ENCODE measurements around the gene MAPRE3. TPM values are rescaled to one million over a fixed set of nuclear protein-coding genes. Genes with fewer than 3 reads are reported as not detected.

The MAPRE3 gene
- total RNA-seq, 1 experiment from 2014 or later = 11.6 TPM

GRCh38 chr2:27059141-27059820 lies 88.8 kb downstream of the MAPRE3 start:
- no TSS peak for BruUV-seq (replicated peaks)
- Histone ChIP-seq H3K27me3 (ENCODE audit: control insufficient read depth, insufficient read depth, low read length) (no peaks in the 10 kb centered on the region), H3K36me3 (ENCODE audit: control insufficient read depth, insufficient read depth, low read length) (peaks cover 6% of the 10 kb centered on the region), H3K27ac (ENCODE audit: low read length) (no peak overlapping the region), H3K4me1 (ENCODE audit: control insufficient read depth, insufficient read depth, low read length) (no peaks in the 10 kb centered on the region), H3K4me3 (ENCODE audit: low read depth in 2 of 2, low read length in 2 of 2) (no peak overlapping the region), H3K9me3 (ENCODE audit: control insufficient read depth, insufficient read depth, low read depth, low read length) (no peaks in the 10 kb centered on the region)
- CTCF ChIA-PET = interaction anchor here (0.5 kb wide), 1 partner anchor 221 kb away, joined by 3 read pairs; no protein-coding TSS in a partner anchor
- POLR2A ChIA-PET = no interaction called here
- DNase-seq (ENCODE audit: low read depth, low spot score) = no peak
- in situ Hi-C loops (cut with HindIII; ENCODE audit: low pct_unique_long_range_greater_than_20kb, low sequenced_read_pairs) = no loop called here
- intact Hi-C loops (cut with micrococcal nuclease; ENCODE audit: unreplicated experiment) = no loop called here
- peak; percentile 20; the same call in 1 of the 2 replicates for ATAC-seq
- TF ChIP-seq REST (IDR thresholded peaks at IDR 0.05; ENCODE audit: insufficient read depth in 1 of 2, low read depth in 2 of 2, low read length in 1 of 2) = no peak
- no peak for TF ChIP-seq CTCF (IDR thresholded peaks at IDR 0.05)
- TF ChIP-seq SIN3A (IDR thresholded peaks at IDR 0.05; ENCODE audit: borderline replicate concordance, insufficient read depth, low read depth, low read length) = no peak
- TF ChIP-seq POLR2AphosphoS5 (IDR thresholded peaks at IDR 0.05; ENCODE audit: low read depth, low read length) = no peak
- TF ChIP-seq TCF7L2 (IDR thresholded peaks at IDR 0.05; ENCODE audit: low read depth, low read length) = no peak

- H3K27me3 ChIP-seq (ENCODE audit: control insufficient read depth, insufficient read depth, low read length) = no peaks in the 10 kb centered on the region
- TF ChIP-seq CTCF (IDR thresholded peaks at IDR 0.05) = no peak
- peak; percentile 29; the same call in 1 of the 2 replicates for TF ChIP-seq POLR2AphosphoS5 (IDR thresholded peaks at IDR 0.05; ENCODE audit: low read depth, low read length)
- no peak for DNase-seq (ENCODE audit: low read depth, low spot score)
- 0 out of 2 replicates have a peak, but pooled peaks have one; percentile 8 for ATAC-seq
- ChIA-PET CTCF (interaction anchor here (0.7 kb wide), 1 partner anchor 9 kb away, joined by 9 read pairs; the partner anchor contains the start of gene AGBL5), POLR2A (no interaction called here)
- no peak overlapping the region for H3K4me3 ChIP-seq (ENCODE audit: low read depth in 2 of 2, low read length in 2 of 2)
- H3K27ac ChIP-seq (ENCODE audit: low read length) = no peak overlapping the region
- no peaks in the 10 kb centered on the region for H3K4me1 ChIP-seq (ENCODE audit: control insufficient read depth, insufficient read depth, low read length)
- BruUV-seq (replicated peaks) = no TSS peak
- in situ Hi-C loops (cut with HindIII; ENCODE audit: low pct_unique_long_range_greater_than_20kb, low sequenced_read_pairs) = no loop called here
- intact Hi-C loops (cut with micrococcal nuclease; ENCODE audit: unreplicated experiment) = no loop called here
- no peaks in the 10 kb centered on the region for H3K9me3 ChIP-seq (ENCODE audit: control insufficient read depth, insufficient read depth, low read depth, low read length)
- peaks cover 5% of the 10 kb centered on the region; the same call in 1 of the 2 replicates for H3K36me3 ChIP-seq (ENCODE audit: control insufficient read depth, insufficient read depth, low read length)
Observed at GRCh38 chr2:27060323-27060722, 89.9 kb downstream of the MAPRE3 start.
